Measurements from ENCODE around the gene KAZN.

KAZN gene

GRCh38 chr1:15107058-15107687 lies 508.7 kb downstream of the KAZN start:
- no peaks in the 10 kb centered on the region for H3K9me3 ChIP-seq
- no peak overlapping the region for H3K4me3 ChIP-seq (ENCODE audit: low read depth in 1 of 2, low read length in 1 of 2)
- no peak for TF ChIP-seq CTCF (IDR thresholded peaks at IDR 0.05)
- H3K27me3 ChIP-seq: peaks cover 2% of the 10 kb centered on the region
- H3K4me1 ChIP-seq (ENCODE audit: control insufficient read depth in 1 of 2, insufficient read depth in 1 of 2, low read depth in 1 of 2, low read length in 1 of 2): no peaks in the 10 kb centered on the region
- no peak overlapping the region for H3K27ac ChIP-seq
- no peaks in the 10 kb centered on the region for H3K36me3 ChIP-seq

GRCh38 chr1:15107911-15108310 lies 509.4 kb downstream of the KAZN start:
- H3K36me3 ChIP-seq: no peaks in the 10 kb centered on the region
- H3K9me3 ChIP-seq: no peaks in the 10 kb centered on the region
- TF ChIP-seq CTCF (IDR thresholded peaks at IDR 0.05): no peak
- H3K27me3 ChIP-seq: peaks cover 9% of the 10 kb centered on the region
- H3K4me1 ChIP-seq (ENCODE audit: control insufficient read depth in 1 of 2, insufficient read depth in 1 of 2, low read depth in 1 of 2, low read length in 1 of 2): no peaks in the 10 kb centered on the region
- no peak overlapping the region for H3K4me3 ChIP-seq (ENCODE audit: low read depth in 1 of 2, low read length in 1 of 2)
- no peak overlapping the region for H3K27ac ChIP-seq

GRCh38 chr1:15110128-15110866 lies 511.8 kb downstream of the KAZN start:
- peaks cover 9% of the 10 kb centered on the region for H3K27me3 ChIP-seq
- H3K27ac ChIP-seq: no peak overlapping the region
- H3K9me3 ChIP-seq: no peaks in the 10 kb centered on the region
- H3K36me3 ChIP-seq: no peaks in the 10 kb centered on the region
- no peak overlapping the region for H3K4me3 ChIP-seq (ENCODE audit: low read depth in 1 of 2, low read length in 1 of 2)
- TF ChIP-seq CTCF (IDR thresholded peaks at IDR 0.05): no peak
- no peaks in the 10 kb centered on the region for H3K4me1 ChIP-seq (ENCODE audit: control insufficient read depth in 1 of 2, insufficient read depth in 1 of 2, low read depth in 1 of 2, low read length in 1 of 2)

- peaks cover 9% of the 10 kb centered on the region for H3K27me3 ChIP-seq
- H3K27ac ChIP-seq: no peak overlapping the region
- H3K4me3 ChIP-seq (ENCODE audit: low read depth in 1 of 2, low read length in 1 of 2): no peak overlapping the region
- no peak for TF ChIP-seq CTCF (IDR thresholded peaks at IDR 0.05)
- H3K36me3 ChIP-seq: no peaks in the 10 kb centered on the region
- H3K4me1 ChIP-seq (ENCODE audit: control insufficient read depth in 1 of 2, insufficient read depth in 1 of 2, low read depth in 1 of 2, low read length in 1 of 2): no peaks in the 10 kb centered on the region
- no peaks in the 10 kb centered on the region for H3K9me3 ChIP-seq
Measured at GRCh38 chr1:15110867-15111230, 512.4 kb downstream of the KAZN start.

- Histone ChIP-seq H3K4me3 (ENCODE audit: low read depth in 1 of 2, low read length in 1 of 2) (no peak overlapping the region), H3K36me3 (no peaks in the 10 kb centered on the region), H3K4me1 (ENCODE audit: control insufficient read depth in 1 of 2, insufficient read depth in 1 of 2, low read depth in 1 of 2, low read length in 1 of 2) (no peaks in the 10 kb centered on the region), H3K27me3 (peaks cover 9% of the 10 kb centered on the region), H3K27ac (no peak overlapping the region), H3K9me3 (no peaks in the 10 kb centered on the region)
- TF ChIP-seq CTCF (IDR thresholded peaks at IDR 0.05): no peak
Measured at GRCh38 chr1:15113146-15113545, 514.7 kb downstream of the KAZN start.
